Ovary (tissue), 3 donors: Measurements from ENCODE around the gene PEAK1.

Experiments
- POLR2A ChIP-seq: fragments of 450-650 bp; IDR thresholded peaks from one replicate; pipeline ENCODE4 v1.6.1; 2017; ENCODE audit warnings: antibody characterized with exemption, mild to moderate bottlenecking, moderate library complexity
- TF ChIP-seq, protein P1 (sequence below), 3 donors: fragments of 450-650 bp in 2 of 3; fragments of 200-600 bp in 1 of 3; IDR thresholded peaks; one replicate each; pipeline versions ENCODE4 v1.5.1 to v1.8.0; 2016 to 2022; ENCODE audit warnings: antibody characterized with exemption in 3 of 3, mild to moderate bottlenecking in 1 of 3
- donor health status: DM: no; HTN: no; CAD: no.

DNA sequence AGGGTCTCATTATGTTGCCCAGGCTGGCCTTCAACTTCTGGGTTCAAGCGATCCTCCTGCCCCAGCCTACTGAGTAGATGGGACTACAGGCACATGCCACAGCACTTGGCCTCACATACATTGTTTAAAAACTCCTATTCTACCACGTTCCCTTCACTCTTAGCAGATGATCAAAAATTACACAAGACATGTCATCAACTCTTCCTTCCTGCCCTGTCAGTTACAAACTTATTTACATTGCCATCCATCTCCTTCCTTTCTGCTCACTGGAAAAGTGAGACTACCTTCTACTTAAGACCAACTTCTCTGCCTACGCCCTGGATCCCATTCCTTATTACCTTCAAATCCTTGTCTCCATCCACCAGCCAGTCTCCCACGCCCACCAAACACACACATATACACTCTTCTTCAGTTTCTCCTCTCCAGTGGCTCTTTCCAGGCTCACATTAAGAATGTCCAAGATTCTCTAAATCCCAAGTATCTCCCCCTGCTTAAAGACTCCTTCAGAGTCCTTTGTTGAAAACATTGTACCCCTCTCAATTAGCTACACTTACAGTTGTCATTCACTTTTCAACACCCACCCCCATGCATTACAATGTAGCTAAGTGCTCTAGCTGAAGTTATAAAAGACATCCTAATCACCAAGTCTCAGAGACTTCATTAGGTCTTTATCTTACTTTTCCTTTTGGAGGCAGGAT is 4.3 kb downstream of the PEAK1 start:
- TF ChIP-seq, protein P1, sequence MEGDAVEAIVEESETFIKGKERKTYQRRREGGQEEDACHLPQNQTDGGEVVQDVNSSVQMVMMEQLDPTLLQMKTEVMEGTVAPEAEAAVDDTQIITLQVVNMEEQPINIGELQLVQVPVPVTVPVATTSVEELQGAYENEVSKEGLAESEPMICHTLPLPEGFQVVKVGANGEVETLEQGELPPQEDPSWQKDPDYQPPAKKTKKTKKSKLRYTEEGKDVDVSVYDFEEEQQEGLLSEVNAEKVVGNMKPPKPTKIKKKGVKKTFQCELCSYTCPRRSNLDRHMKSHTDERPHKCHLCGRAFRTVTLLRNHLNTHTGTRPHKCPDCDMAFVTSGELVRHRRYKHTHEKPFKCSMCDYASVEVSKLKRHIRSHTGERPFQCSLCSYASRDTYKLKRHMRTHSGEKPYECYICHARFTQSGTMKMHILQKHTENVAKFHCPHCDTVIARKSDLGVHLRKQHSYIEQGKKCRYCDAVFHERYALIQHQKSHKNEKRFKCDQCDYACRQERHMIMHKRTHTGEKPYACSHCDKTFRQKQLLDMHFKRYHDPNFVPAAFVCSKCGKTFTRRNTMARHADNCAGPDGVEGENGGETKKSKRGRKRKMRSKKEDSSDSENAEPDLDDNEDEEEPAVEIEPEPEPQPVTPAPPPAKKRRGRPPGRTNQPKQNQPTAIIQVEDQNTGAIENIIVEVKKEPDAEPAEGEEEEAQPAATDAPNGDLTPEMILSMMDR (IDR thresholded peaks at IDR 0.05) = no peak
- no peak for TF ChIP-seq POLR2A
